Kidney (tissue), 22 donors: Measurements from ENCODE around the gene MAGEB17. TPM values are rescaled to one million over a fixed set of nuclear protein-coding genes. Genes with fewer than 3 reads are reported as not detected.

Experiments used
- DNase-seq, 5 donors: peaks; one replicate each; pipeline ENCODE4 v3.0.0-alpha.2; 2013 to 2020
- FAIRE-seq: peaks from 2 replicates; lab custom pipeline; 2012; peaks lifted over from hg19 to GRCh38; lab: Jason Lieb, UNC
- H3K27ac ChIP-seq, 2 donors: one replicate each; pipeline ENCODE4 v1.7.0; 2013; ENCODE audit warnings: low read depth in 2 of 2, low read length in 2 of 2, inconsistent platforms in 1 of 2
- H3K27me3 ChIP-seq: one replicate; pipeline ENCODE4 v1.7.1; 2013; ENCODE audit warnings: low read length, inconsistent platforms; ENCODE audit not compliant: control insufficient read depth, insufficient read depth
- H3K36me3 ChIP-seq, 3 donors: one replicate each; pipeline versions ENCODE4 v1.7.0 to v1.7.1; 2013; ENCODE audit warnings: low read length in 3 of 3, control low read depth in 1 of 3, inconsistent platforms in 1 of 3; ENCODE audit not compliant: insufficient read depth in 3 of 3, control insufficient read depth in 2 of 3
- H3K4me1 ChIP-seq, 3 donors: one replicate each; pipeline versions ENCODE4 v1.7.0 to v1.7.1; 2013; ENCODE audit warnings: low read length in 3 of 3, inconsistent platforms in 1 of 3, low read depth in 1 of 3; ENCODE audit not compliant: control insufficient read depth in 2 of 3, insufficient read depth in 2 of 3
- H3K4me3 ChIP-seq, 3 donors: one replicate each; pipeline versions ENCODE4 v1.7.0 to v1.8.1; 2013; ENCODE audit warnings: low read length in 3 of 3, control low read depth in 1 of 3, inconsistent platforms in 1 of 3
- H3K9ac ChIP-seq, 3 donors: one replicate each; pipeline versions ENCODE4 v1.7.0 to v1.7.1; 2013; ENCODE audit warnings: low read length in 3 of 3, control low read depth in 1 of 3, inconsistent platforms in 1 of 3
- H3K9me3 ChIP-seq, 3 donors: one replicate each; pipeline versions ENCODE4 v1.7.0 to v1.7.1; 2013; ENCODE audit warnings: low read length in 3 of 3, control low read depth in 1 of 3, inconsistent platforms in 1 of 3; ENCODE audit not compliant: control insufficient read depth in 2 of 3, insufficient read depth in 1 of 3
- intact Hi-C: fragments of 100-400 bp; cut with DNase I; formaldehyde crosslinking; loops from one replicate; pipeline ENCODE4 v1.11.1; 2022
- long read RNA-seq, 10 donors: library from polyadenylated mRNA in 1 of 10; unstranded in 1 of 10; transcript quantifications; one replicate each; pipeline ENCODE4 v2.0.0 and lab custom pipeline, GENCODE V29; 2021 to 2026
- polyA plus RNA-seq: library from polyadenylated mRNA; stranded (reverse); fragments of 350-450 nt; fragmentation: Illumina TruSeq; extraction: RNeasy Lipid Tissue Mini Kit (QIAGEN cat#74804); gene quantifications from one replicate; pipeline ENCODE4 v1.2.3, GENCODE V29; 2014; ENCODE audit warnings: low read depth, low replicate concordance; ENCODE audit not compliant: insufficient read depth
- total RNA-seq: library from RNA; stranded (reverse); fragmentation: NEBNext Ultra II Directional; extraction: Animal tissue kit (Norgen Biotek cat#: 25700); gene quantifications from one replicate; pipeline ENCODE4 v1.2.1, GENCODE V29; 2021
- TF ChIP-seq, protein P1 (sequence below): IDR thresholded peaks from 3 replicates; pipeline ENCODE4 v1.5.1; 2012; ENCODE audit warnings: mild to moderate bottlenecking, moderate library complexity, borderline replicate concordance; ENCODE audit not compliant: insufficient read depth; ENCODE audit errors: extremely low read depth
- donor health status: control.
- donor health status: control.
- donor health status: control.
- donor health status: control.
- donor health status: control.
- donor health status: DM: yes; HTN: yes; CAD: no.
- donor health status: Normal renal cell carcinoma (clear cell type).

Gene MAGEB17, protein sequence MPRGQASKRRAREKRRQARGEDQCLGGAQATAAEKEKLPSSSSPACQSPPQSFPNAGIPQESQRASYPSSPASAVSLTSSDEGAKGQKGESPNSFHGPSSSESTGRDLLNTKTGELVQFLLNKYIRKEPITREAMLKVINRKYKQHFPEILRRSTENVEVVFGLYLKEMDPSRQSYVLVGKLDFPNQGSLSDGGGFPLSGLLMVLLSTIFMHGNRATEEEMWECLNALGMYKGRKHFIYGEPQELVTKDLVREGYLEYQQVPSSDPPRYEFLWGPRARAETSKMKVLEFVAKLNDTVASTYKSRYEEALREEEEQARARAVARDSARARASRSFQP
- not detected for total RNA-seq
- polyA plus RNA-seq = not detected
- long read RNA-seq, donor 1 = 0 reads
- long read RNA-seq, donor 2 = 0 reads
- long read RNA-seq, donor 3 = 0 reads
- long read RNA-seq, donor 4 = 0 reads
- long read RNA-seq, donor 5 = 0 reads
- long read RNA-seq, donor 6 = 0 reads
- long read RNA-seq, donor 7 = 0 reads
- long read RNA-seq, donor 8 = 0 reads
- long read RNA-seq, donor 9 = 0 reads
- long read RNA-seq, donor 10 = 0 reads

DNA sequence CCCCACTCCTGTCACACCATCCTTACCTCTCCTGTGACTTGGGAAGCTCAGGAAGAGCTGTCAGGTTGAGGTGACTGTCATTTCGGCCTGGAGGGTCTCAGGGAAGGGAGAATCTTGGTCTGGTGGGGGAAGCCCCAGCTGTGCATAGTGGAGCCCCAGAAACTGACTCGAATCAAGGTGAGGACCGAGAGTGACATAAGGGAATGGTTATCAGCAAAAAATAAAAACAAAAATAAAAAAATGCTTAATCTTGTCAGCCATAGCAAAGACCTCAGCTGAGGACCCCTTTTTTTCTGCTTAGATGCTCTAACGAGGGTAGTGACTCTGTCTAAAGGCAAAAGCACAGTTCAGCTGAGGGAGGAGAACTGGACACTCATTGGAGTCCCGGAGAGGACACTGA, at the start of gene MAGEB17:
Gene MAGEB17, plus strand, starts transcription at position 301 of the 400 bp plus-strand sequence. CDS start 2,902 bp downstream, outside the sequence.
- intact Hi-C loops = no loop called here
- Histone ChIP-seq H3K4me1 (no peaks in the 10 kb centered on the region), H3K4me3 (no peak within 1 kb of the TSS), H3K36me3 (no peaks in the 10 kb centered on the region), H3K9ac (no peak within 1 kb of the TSS), H3K9me3 (no peaks in the 10 kb centered on the region), H3K27me3 (no peaks in the 10 kb centered on the region), H3K27ac (no peak within 1 kb of the TSS)
- TF ChIP-seq, protein P1, sequence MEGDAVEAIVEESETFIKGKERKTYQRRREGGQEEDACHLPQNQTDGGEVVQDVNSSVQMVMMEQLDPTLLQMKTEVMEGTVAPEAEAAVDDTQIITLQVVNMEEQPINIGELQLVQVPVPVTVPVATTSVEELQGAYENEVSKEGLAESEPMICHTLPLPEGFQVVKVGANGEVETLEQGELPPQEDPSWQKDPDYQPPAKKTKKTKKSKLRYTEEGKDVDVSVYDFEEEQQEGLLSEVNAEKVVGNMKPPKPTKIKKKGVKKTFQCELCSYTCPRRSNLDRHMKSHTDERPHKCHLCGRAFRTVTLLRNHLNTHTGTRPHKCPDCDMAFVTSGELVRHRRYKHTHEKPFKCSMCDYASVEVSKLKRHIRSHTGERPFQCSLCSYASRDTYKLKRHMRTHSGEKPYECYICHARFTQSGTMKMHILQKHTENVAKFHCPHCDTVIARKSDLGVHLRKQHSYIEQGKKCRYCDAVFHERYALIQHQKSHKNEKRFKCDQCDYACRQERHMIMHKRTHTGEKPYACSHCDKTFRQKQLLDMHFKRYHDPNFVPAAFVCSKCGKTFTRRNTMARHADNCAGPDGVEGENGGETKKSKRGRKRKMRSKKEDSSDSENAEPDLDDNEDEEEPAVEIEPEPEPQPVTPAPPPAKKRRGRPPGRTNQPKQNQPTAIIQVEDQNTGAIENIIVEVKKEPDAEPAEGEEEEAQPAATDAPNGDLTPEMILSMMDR = no peak
- FAIRE-seq = no peak
- DNase-seq = no peak

DNA sequence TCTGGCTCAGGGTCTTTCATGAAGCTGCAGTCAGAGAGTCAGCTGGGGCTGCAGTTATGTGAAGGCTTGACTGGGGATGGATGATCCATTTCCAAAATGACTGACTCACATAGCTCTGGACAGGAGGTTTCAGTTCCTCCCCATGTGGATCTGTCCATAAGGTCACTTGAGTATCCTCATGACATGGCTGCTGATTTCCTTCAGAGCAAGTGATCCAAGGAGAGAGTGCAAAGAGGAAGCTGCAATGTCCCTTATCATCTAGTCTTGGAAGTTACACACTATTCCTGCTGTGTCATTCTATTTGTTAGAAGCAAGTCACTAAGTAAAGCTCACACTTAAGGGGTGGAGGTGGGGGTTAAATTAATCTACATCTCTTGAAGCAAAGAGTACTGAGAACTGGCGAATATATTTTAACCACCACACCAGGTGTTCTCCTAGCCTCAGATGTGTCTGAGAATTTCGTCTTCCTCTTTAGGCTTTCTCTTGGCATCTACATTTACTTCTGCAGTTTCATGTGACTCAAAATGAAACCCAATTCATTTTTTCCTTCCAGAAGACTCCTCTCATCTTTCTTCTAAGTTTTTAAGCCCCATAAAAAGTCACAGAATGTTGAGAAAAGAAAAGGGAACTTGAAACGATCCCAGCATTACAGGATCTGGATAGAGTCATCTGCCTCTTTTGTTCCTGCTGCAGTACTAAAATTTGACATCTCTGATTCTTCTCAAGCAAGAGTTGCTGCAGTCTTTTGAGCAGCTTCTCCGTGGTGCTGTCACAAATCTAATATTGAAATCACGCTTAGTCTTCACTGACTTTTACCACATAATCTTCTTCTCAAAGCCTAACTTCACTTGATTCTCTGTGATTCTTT, 47.7 kb upstream of the MAGEB17 start:
- DNase-seq = no peak

DNA sequence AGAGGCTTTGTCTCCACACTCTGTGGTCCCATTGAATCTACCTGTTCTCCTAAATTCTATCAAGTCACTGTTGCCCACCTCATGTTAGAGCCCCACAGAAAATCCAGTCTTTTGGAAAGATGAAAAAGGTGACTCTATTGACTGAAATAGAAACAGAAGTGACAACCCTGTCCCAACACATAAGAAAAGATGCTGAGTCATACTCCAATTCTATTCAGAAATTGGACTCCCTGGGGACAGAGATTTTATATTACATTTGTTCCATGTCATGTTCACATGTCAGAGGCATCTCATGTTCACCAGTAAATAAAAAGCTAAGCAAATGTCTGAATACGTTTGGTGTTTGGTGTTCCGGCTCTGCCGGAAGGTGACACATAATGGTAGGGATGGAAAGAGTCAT, 46.9 kb upstream of the MAGEB17 start:
- no peak overlapping the region for H3K4me3 ChIP-seq
- no peak for DNase-seq
- FAIRE-seq = no peak
- no peak overlapping the region for H3K9ac ChIP-seq
- H3K27me3 ChIP-seq = peaks cover 4% of the 10 kb centered on the region
- TF ChIP-seq, protein P1 = no peak
- H3K36me3 ChIP-seq = no peaks in the 10 kb centered on the region
- no peaks in the 10 kb centered on the region for H3K4me1 ChIP-seq
- H3K27ac ChIP-seq = no peak overlapping the region
- intact Hi-C loops = no loop called here
- no peaks in the 10 kb centered on the region for H3K9me3 ChIP-seq

More for the DNA sequence above, 47.7 kb upstream of the MAGEB17 start:
- no peak for FAIRE-seq
- no peak overlapping the region for H3K9ac ChIP-seq
- H3K4me3 ChIP-seq = no peak overlapping the region
- no peaks in the 10 kb centered on the region for H3K9me3 ChIP-seq
- H3K4me1 ChIP-seq = no peaks in the 10 kb centered on the region
- no peaks in the 10 kb centered on the region for H3K36me3 ChIP-seq
- TF ChIP-seq, protein P1 = no peak
- intact Hi-C loops = no loop called here
- H3K27me3 ChIP-seq = peaks cover 6% of the 10 kb centered on the region
- H3K27ac ChIP-seq = no peak overlapping the region
